DOHH2 (cell line): ENCODE data around the gene OBP2B.

Experiments used
- H3F3A ChIP-seq: fragments of 200-600 bp; sonication (generic), shearing (Covaris generic); 2 replicates; pipeline ENCODE4 v1.6.0; 2016; ENCODE audit warnings: antibody characterized with exemption, mild to moderate bottlenecking; ENCODE audit not compliant: control insufficient read depth, insufficient read depth
- H3K27ac ChIP-seq: fragments of 200-600 bp; sonication (generic); 2 replicates; pipeline ENCODE4 v1.5.1; 2014; ENCODE audit warnings: low read depth, mild to moderate bottlenecking, low read length, moderate library complexity
- H3K27me3 ChIP-seq: fragments of 200-600 bp; sonication (generic); 2 replicates; pipeline ENCODE4 v1.6.1; 2014; ENCODE audit warnings: mild to moderate bottlenecking, low read length, mixed read lengths; ENCODE audit not compliant: control insufficient read depth
- H3K36me3 ChIP-seq: fragments of 200-600 bp; sonication (generic); 2 replicates; pipeline ENCODE4 v1.6.1; 2014; ENCODE audit warnings: mild to moderate bottlenecking, low read length, moderate library complexity, mixed read lengths; ENCODE audit not compliant: control insufficient read depth
- H3K4me1 ChIP-seq: fragments of 200-600 bp; sonication (generic); 2 replicates; pipeline ENCODE4 v1.6.1; 2014; ENCODE audit warnings: mild to moderate bottlenecking, low read length, mixed read lengths; ENCODE audit not compliant: control insufficient read depth
- H3K4me2 ChIP-seq: fragments of 200-600 bp; sonication (generic); 2 replicates; pipeline ENCODE4 v1.6.0; 2014; ENCODE audit warnings: mild to moderate bottlenecking, low read length, moderate library complexity
- H3K4me3 ChIP-seq: fragments of 200-600 bp; sonication (generic); 2 replicates; pipeline ENCODE4 v1.5.1; 2014; ENCODE audit warnings: mild to moderate bottlenecking, low read length, mixed read lengths
- H3K79me2 ChIP-seq: fragments of 200-600 bp; sonication (generic); 2 replicates; pipeline ENCODE4 v1.6.1; 2014; ENCODE audit warnings: mild to moderate bottlenecking, low read length, mixed read lengths; ENCODE audit not compliant: control insufficient read depth
- H3K9me2 ChIP-seq: fragments of 200-600 bp; sonication (generic); replicated peaks from 2 replicates; pipeline ENCODE4 v1.6.1; 2014; ENCODE audit warnings: mild to moderate bottlenecking, low read length, mixed read lengths; ENCODE audit not compliant: control insufficient read depth
- H3K9me3 ChIP-seq: fragments of 200-600 bp; sonication (generic); 2 replicates; pipeline ENCODE4 v1.6.1; 2014; ENCODE audit warnings: antibody characterized with exemption, low read length, mixed read lengths; ENCODE audit not compliant: control insufficient read depth, insufficient read depth
- H4K20me1 ChIP-seq: fragments of 200-600 bp; sonication (generic); 2 replicates; pipeline ENCODE4 v1.6.0; 2014; ENCODE audit warnings: low read depth, mild to moderate bottlenecking, antibody characterized with exemption, low read length, moderate library complexity; ENCODE audit not compliant: control insufficient read depth, insufficient read depth
- EZH2phosphoT487 ChIP-seq: fragments of 200-600 bp; sonication (generic); IDR thresholded peaks from 2 replicates; pipeline ENCODE4 v1.6.1; 2017; ENCODE audit warnings: borderline replicate concordance, mild to moderate bottlenecking, antibody characterized with exemption, low read length, moderate library complexity, mixed read lengths
- TF ChIP-seq, protein P1 (sequence below): fragments of 200-600 bp; sonication (generic); IDR thresholded peaks from one replicate; pipeline ENCODE4 v1.5.1; 2014; ENCODE audit warnings: antibody characterized with exemption, mild to moderate bottlenecking, low read depth, low read length; ENCODE audit not compliant: poor library complexity, severe bottlenecking

OBP2B gene

DNA sequence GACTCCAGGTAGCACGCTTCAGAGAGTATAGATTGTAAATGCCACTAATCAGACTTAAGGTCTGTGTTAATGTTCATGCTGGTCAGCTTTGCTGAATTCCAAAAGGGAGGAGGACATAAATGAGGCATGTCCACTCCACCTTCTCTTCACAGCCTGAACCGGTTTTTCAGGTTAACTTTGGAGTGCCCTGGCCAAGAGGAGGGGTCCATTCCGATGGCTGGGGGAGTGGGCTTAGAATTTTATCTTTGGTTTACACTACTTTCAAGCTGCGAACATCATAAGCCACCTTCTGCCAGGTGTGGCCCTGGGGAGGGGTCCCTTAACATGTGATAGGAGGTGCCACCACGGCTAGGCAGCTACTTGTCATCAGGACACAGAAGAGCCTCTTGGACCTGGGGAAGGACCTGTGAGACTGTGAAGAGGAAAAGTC lies 41.7 kb upstream of the OBP2B start:
- Histone ChIP-seq H3K36me3 (no peaks in the 10 kb centered on the region), H4K20me1 (no peaks in the 10 kb centered on the region), H3K4me1 (no peaks in the 10 kb centered on the region), H3K27ac (no peak overlapping the region), H3K79me2 (no peaks in the 10 kb centered on the region), H3K4me3 (no peak overlapping the region), H3K4me2 (no peak overlapping the region), H3K9me3 (no peaks in the 10 kb centered on the region), H3F3A (no peaks in the 10 kb centered on the region), H3K27me3 (peaks cover 20% of the 10 kb centered on the region), H3K9me2 (no peaks in the 10 kb centered on the region)
- TF ChIP-seq, protein P1, sequence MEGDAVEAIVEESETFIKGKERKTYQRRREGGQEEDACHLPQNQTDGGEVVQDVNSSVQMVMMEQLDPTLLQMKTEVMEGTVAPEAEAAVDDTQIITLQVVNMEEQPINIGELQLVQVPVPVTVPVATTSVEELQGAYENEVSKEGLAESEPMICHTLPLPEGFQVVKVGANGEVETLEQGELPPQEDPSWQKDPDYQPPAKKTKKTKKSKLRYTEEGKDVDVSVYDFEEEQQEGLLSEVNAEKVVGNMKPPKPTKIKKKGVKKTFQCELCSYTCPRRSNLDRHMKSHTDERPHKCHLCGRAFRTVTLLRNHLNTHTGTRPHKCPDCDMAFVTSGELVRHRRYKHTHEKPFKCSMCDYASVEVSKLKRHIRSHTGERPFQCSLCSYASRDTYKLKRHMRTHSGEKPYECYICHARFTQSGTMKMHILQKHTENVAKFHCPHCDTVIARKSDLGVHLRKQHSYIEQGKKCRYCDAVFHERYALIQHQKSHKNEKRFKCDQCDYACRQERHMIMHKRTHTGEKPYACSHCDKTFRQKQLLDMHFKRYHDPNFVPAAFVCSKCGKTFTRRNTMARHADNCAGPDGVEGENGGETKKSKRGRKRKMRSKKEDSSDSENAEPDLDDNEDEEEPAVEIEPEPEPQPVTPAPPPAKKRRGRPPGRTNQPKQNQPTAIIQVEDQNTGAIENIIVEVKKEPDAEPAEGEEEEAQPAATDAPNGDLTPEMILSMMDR: no peak
- TF ChIP-seq EZH2phosphoT487: no peak

DNA sequence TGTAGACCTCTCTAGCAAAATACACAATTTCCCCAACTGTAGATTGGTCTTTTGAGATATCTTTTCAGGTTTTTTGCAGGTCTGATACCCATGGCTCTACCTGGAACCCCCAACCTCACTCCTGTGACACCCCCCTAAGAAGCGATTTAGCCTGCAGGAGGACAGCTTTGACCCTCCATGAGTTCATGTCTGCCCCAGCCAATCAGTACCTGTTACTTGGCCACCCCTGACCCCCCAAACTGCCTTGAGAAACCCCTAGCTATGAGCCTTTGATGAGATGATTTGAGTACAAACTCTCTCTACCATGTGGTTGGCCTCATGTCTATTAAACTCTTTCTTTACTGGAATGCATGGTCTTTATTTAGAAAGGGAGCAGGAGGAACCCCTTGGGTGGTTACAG lies 40.3 kb upstream of the OBP2B start:
- TF ChIP-seq, protein P1: no peak
- TF ChIP-seq EZH2phosphoT487: no peak
- Histone ChIP-seq H4K20me1 (no peaks in the 10 kb centered on the region), H3K79me2 (no peaks in the 10 kb centered on the region), H3F3A (no peaks in the 10 kb centered on the region), H3K36me3 (no peaks in the 10 kb centered on the region), H3K4me1 (no peaks in the 10 kb centered on the region), H3K4me3 (no peak overlapping the region), H3K9me2 (no peaks in the 10 kb centered on the region), H3K27me3 (peaks cover 20% of the 10 kb centered on the region), H3K9me3 (no peaks in the 10 kb centered on the region), H3K27ac (no peak overlapping the region), H3K4me2 (no peak overlapping the region)

- H3K27me3 ChIP-seq: peaks cover 20% of the 10 kb centered on the region
- no peaks in the 10 kb centered on the region for H3F3A ChIP-seq
- no peak overlapping the region for H3K4me3 ChIP-seq
- no peaks in the 10 kb centered on the region for H3K9me2 ChIP-seq
- no peak for TF ChIP-seq EZH2phosphoT487
- TF ChIP-seq, protein P1: no peak
- no peaks in the 10 kb centered on the region for H3K36me3 ChIP-seq
- no peaks in the 10 kb centered on the region for H3K9me3 ChIP-seq
- no peak overlapping the region for H3K4me2 ChIP-seq
- no peaks in the 10 kb centered on the region for H3K4me1 ChIP-seq
- no peaks in the 10 kb centered on the region for H3K79me2 ChIP-seq
- H3K27ac ChIP-seq: no peak overlapping the region
- no peaks in the 10 kb centered on the region for H4K20me1 ChIP-seq
Observed at GRCh38 chr9:133248726-133249295, 39.8 kb upstream of the OBP2B start.

- no peaks in the 10 kb centered on the region for H3K79me2 ChIP-seq
- no peaks in the 10 kb centered on the region for H3K9me3 ChIP-seq
- H3K27ac ChIP-seq: no peak overlapping the region
- no peak overlapping the region for H3K4me3 ChIP-seq
- H3F3A ChIP-seq: no peaks in the 10 kb centered on the region
- no peaks in the 10 kb centered on the region for H3K36me3 ChIP-seq
- H3K4me2 ChIP-seq: no peak overlapping the region
- H3K4me1 ChIP-seq: no peaks in the 10 kb centered on the region
- H3K27me3 ChIP-seq: peaks cover 13% of the 10 kb centered on the region
- H3K9me2 ChIP-seq: no peaks in the 10 kb centered on the region
- no peaks in the 10 kb centered on the region for H4K20me1 ChIP-seq
- no peak for TF ChIP-seq EZH2phosphoT487
- TF ChIP-seq, protein P1: no peak
Observed at GRCh38 chr9:133247632-133248031, 38.6 kb upstream of the OBP2B start.
